Hepatocyte (in vitro differentiated cells): ENCODE results near the gene TRHDE.

Source experiments
- CTCF ChIP-seq: fragments of 200-600 bp; sonication (generic); IDR thresholded peaks from 2 replicates; pipeline ENCODE4 v1.5.1; 2016; ENCODE audit warnings: antibody characterized with exemption, mild to moderate bottlenecking; ENCODE audit not compliant: poor library complexity
- EZH2 ChIP-seq: fragments of 200-600 bp; sonication (generic); IDR thresholded peaks from 2 replicates; pipeline ENCODE4 v1.6.1; 2016; ENCODE audit warnings: antibody characterized with exemption, mild to moderate bottlenecking, borderline replicate concordance
- EZH2phosphoT487 ChIP-seq: fragments of 200-600 bp; sonication (generic); IDR thresholded peaks from one replicate; pipeline ENCODE4 v1.6.1; 2018; ENCODE audit warnings: antibody characterized with exemption, mild to moderate bottlenecking, low read depth, moderate library complexity; ENCODE audit not compliant: unreplicated experiment, severe bottlenecking

GRCh38 chr12:72366255-72366654 lies 94.1 kb downstream of the TRHDE start:
- no peak for TF ChIP-seq CTCF
- no peak for TF ChIP-seq EZH2
- no peak for TF ChIP-seq EZH2phosphoT487
